HCT116 (cell line): ENCODE data around the gene KIF18A. TPM values are rescaled to one million over a fixed set of nuclear protein-coding genes. Genes with fewer than 3 reads are reported as not detected.

Source experiments
- ATAC-seq: fragments of 200-7000 bp; cut with Tn5 transposase; 2 replicates; pipeline ENCODE4 v1.9.1; 2020; ENCODE audit warnings: mild to moderate bottlenecking, moderate library complexity
- BruUV-seq: library from RNA; stranded (reverse); fragments of 400-500 nt; replicated peaks from 2 replicates; lab custom pipeline; 2021; lab: Mats Ljungman, UMichigan
- CTCF ChIA-PET: fragments of 300-600 bp; sonication (Branson Sonifier 250); formaldehyde crosslinking; loops from one replicate; lab custom pipeline; 2021; ENCODE audit warnings: antibody characterized with exemption; lab: Charles Lee
- POLR2A ChIA-PET: fragments of 300-600, 350-600 bp; sonication (Branson Sonifier 250); formaldehyde crosslinking; loops from one replicate; lab custom pipeline; 2021; ENCODE audit warnings: antibody characterized with exemption; lab: Charles Lee
- RAD21 ChIA-PET, 2 experiments: fragments of 300-600 bp; sonication (Branson Sonifier 250); formaldehyde crosslinking; loops; one replicate each; lab custom pipeline; 2023; ENCODE audit warnings: low total read pairs in 2 of 2; ENCODE audit not compliant: uncharacterized antibody in 2 of 2, unreplicated experiment in 2 of 2, low non-redundant PET in 1 of 2; lab: Charles Lee
- DNase-seq: peaks from one replicate; pipeline ENCODE4 v3.0.0-alpha.2; 2010; ENCODE audit warnings: low read depth, low spot score
- H2AFZ ChIP-seq: fragments of 200-600 bp; shearing (Covaris generic), sonication (generic); 2 replicates; pipeline ENCODE4 v1.6.1; 2017; ENCODE audit warnings: low read depth, mixed run types, mixed read lengths, antibody characterized with exemption, low read length; ENCODE audit not compliant: poor library complexity, severe bottlenecking
- H3K27ac ChIP-seq: 2 replicates; pipeline ENCODE4 v1.5.1; 2012; ENCODE audit warnings: low read depth, low read length
- H3K27me3 ChIP-seq: fragments of 200-600 bp; sonication (generic); 2 replicates; pipeline ENCODE4 v1.6.1; 2016; ENCODE audit warnings: mixed run types, low read length, mixed read lengths; ENCODE audit not compliant: insufficient read depth
- H3K36me3 ChIP-seq, 2 experiments: fragments of 200-500 bp in 1 of 2; fragments of 200-600 bp in 1 of 2; sonication (Bioruptor generic) in 1 of 2; sonication (generic) in 1 of 2; 2 replicates each; pipeline versions ENCODE4 v1.5.1 to v1.6.1; 2014 to 2016; ENCODE audit warnings: low read length in 2 of 2, inconsistent platforms in 1 of 2, mixed read lengths in 1 of 2, mixed run types in 1 of 2; ENCODE audit not compliant: insufficient read depth in 2 of 2, control insufficient read depth in 1 of 2
- H3K4me1 ChIP-seq, 2 experiments: fragments of 200-600 bp in 1 of 2; sonication (generic) in 1 of 2; 2 replicates each; pipeline versions ENCODE4 v1.5.1 to v1.6.1; 2012 to 2017; ENCODE audit warnings: low read length in 2 of 2, inconsistent platforms in 1 of 2, mild to moderate bottlenecking in 1 of 2, mixed read lengths in 1 of 2, mixed run types in 1 of 2, moderate library complexity in 1 of 2; ENCODE audit not compliant: insufficient read depth in 2 of 2, control insufficient read depth in 1 of 2
- H3K4me2 ChIP-seq: fragments of 200-600 bp; sonication (generic); 2 replicates; pipeline ENCODE4 v1.6.1; 2017; ENCODE audit warnings: mixed run types, low read length, mixed read lengths
- H3K4me3 ChIP-seq, 2 experiments: fragments of 200-600 bp in 1 of 2; sonication (generic) in 1 of 2; replicated peaks in 1 of 2; 2 replicates each; pipeline ENCODE4 v1.5.1; 2011 to 2016; ENCODE audit warnings: low read length in 2 of 2, control low read depth in 1 of 2, low read depth in 1 of 2, mild to moderate bottlenecking in 1 of 2, mixed read lengths in 1 of 2, mixed run types in 1 of 2
- H3K79me2 ChIP-seq: fragments of 200-600 bp; sonication (generic); 2 replicates; pipeline ENCODE4 v1.6.1; 2017; ENCODE audit warnings: mild to moderate bottlenecking, mixed run types, low read length, moderate library complexity, mixed read lengths; ENCODE audit not compliant: insufficient read depth
- H3K9ac ChIP-seq: fragments of 200-600 bp; sonication (generic); 2 replicates; pipeline ENCODE4 v1.6.1; 2016; ENCODE audit warnings: low read length, mixed read lengths
- H3K9me2 ChIP-seq: fragments of 200-600 bp; sonication (generic), shearing (Covaris generic); 2 replicates; pipeline ENCODE4 v1.6.1; 2017; ENCODE audit warnings: mixed run types, mild to moderate bottlenecking, moderate library complexity; ENCODE audit not compliant: insufficient read depth
- H3K9me3 ChIP-seq, 2 experiments: fragments of 200-500 bp in 1 of 2; fragments of 200-600 bp in 1 of 2; sonication (Bioruptor generic) in 1 of 2; sonication (generic) in 1 of 2; 2 replicates each; pipeline ENCODE4 v1.6.1; 2014 to 2017; ENCODE audit warnings: low read length in 2 of 2, mixed read lengths in 2 of 2, inconsistent platforms in 1 of 2, low read depth in 1 of 2, mild to moderate bottlenecking in 1 of 2, mixed run types in 1 of 2, moderate library complexity in 1 of 2; ENCODE audit not compliant: control insufficient read depth in 1 of 2, insufficient read depth in 1 of 2
- H4K20me1 ChIP-seq: fragments of 200-600 bp; sonication (generic), shearing (Covaris generic); 2 replicates; pipeline ENCODE4 v1.6.1; 2017; ENCODE audit warnings: mixed run types, mild to moderate bottlenecking, moderate library complexity; ENCODE audit not compliant: insufficient read depth
- EGR1 ChIP-seq: IDR thresholded peaks from 2 replicates; pipeline ENCODE4 v1.6.1; 2012; ENCODE audit warnings: low read depth
- ELF1 ChIP-seq: IDR thresholded peaks from 2 replicates; pipeline ENCODE4 v1.6.1; 2012; ENCODE audit warnings: low read depth, borderline replicate concordance
- EZH2 ChIP-seq: fragments of 200-600 bp; sonication (generic); IDR thresholded peaks from 2 replicates; pipeline ENCODE4 v1.6.1; 2017; ENCODE audit warnings: antibody characterized with exemption, mixed run types
- JUND ChIP-seq: IDR thresholded peaks from 2 replicates; pipeline ENCODE4 v1.6.1; 2012
- POLR2A ChIP-seq: IDR thresholded peaks from 2 replicates; pipeline ENCODE4 v1.7.0; 2011; ENCODE audit warnings: borderline replicate concordance; ENCODE audit not compliant: insufficient read depth, insufficient read length; ENCODE audit errors: extremely low read depth
- POLR2AphosphoS5 ChIP-seq: IDR thresholded peaks from 2 replicates; pipeline ENCODE4 v1.6.1; 2011; ENCODE audit warnings: mild to moderate bottlenecking, low read depth, low read length, moderate library complexity
- REST ChIP-seq: IDR thresholded peaks from 2 replicates; pipeline ENCODE4 v1.6.1; 2012; ENCODE audit warnings: low read depth
- SIN3A ChIP-seq: IDR thresholded peaks from 2 replicates; pipeline ENCODE4 v1.6.1; 2012; ENCODE audit warnings: low read depth
- SP1 ChIP-seq: IDR thresholded peaks from 2 replicates; pipeline ENCODE4 v1.6.1; 2012; ENCODE audit warnings: low read depth
- SRF ChIP-seq: IDR thresholded peaks from 2 replicates; pipeline ENCODE4 v1.6.1; 2012; ENCODE audit warnings: low read depth
- TCF7L2 ChIP-seq: IDR thresholded peaks from 2 replicates; pipeline ENCODE4 v1.7.0; 2011; ENCODE audit warnings: borderline replicate concordance, inconsistent platforms; ENCODE audit not compliant: insufficient read depth, insufficient read length; ENCODE audit errors: extremely low read depth
- ZFX ChIP-seq: fragments of 450-650 bp; IDR thresholded peaks from 2 replicates; pipeline ENCODE4 v1.6.1; 2017
- ZNF274 ChIP-seq: fragments of 200-500 bp; sonication (Bioruptor generic); IDR thresholded peaks from 2 replicates; pipeline ENCODE4 v1.6.1; 2014; ENCODE audit warnings: mild to moderate bottlenecking, low read depth, low read length, inconsistent platforms
- intact Hi-C: fragments of 100-400 bp; cut with micrococcal nuclease; formaldehyde crosslinking; loops from 2 replicates; pipeline ENCODE4 v1.10.0; 2022
- total RNA-seq: library from RNA; stranded (reverse); gene quantifications from one replicate; pipeline ENCODE4 v1.2.1, GENCODE V29; 2021; ENCODE audit not compliant: unreplicated experiment
- TF ChIP-seq, protein P1 (sequence below): IDR thresholded peaks from 2 replicates; pipeline ENCODE4 v1.6.1; 2012

KIF18A gene
- total RNA-seq, 1 experiment from 2014 or later: 50.7 TPM

DNA sequence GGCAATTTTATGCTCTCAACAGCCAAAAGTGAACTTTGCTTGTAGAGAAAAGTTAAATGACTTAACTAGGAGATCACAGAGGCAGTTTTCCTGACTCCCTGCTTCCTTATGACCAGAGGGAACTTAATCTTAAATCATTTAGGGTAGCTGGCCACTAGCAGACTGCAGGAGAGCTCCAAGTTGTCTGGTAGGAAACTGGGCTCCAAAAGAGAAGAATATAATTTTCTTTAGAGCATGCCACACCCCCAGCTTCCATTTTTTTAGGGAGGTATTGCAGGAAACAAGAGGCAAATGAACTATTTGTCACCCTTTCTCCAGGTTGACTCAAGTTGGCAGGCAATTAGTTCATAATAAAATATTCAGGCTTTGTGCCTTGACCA is 2.9 kb upstream of the KIF18A start:
- no TSS peak for BruUV-seq
- ATAC-seq: no peak

More for the DNA sequence above, 2.9 kb upstream of the KIF18A start:
- ChIA-PET POLR2A (no interaction called here), CTCF (no interaction called here), RAD21 (no interaction called here)
- no peaks in the 10 kb centered on the region for H3K9me2 ChIP-seq
- intact Hi-C loops: loop anchor here (10.0 kb wide), 1 partner anchor 414 kb away; no protein-coding TSS in a partner anchor
- no peaks in the 10 kb centered on the region for H3K27me3 ChIP-seq
- H4K20me1 ChIP-seq: no peaks in the 10 kb centered on the region
- no peak for DNase-seq
- TF ChIP-seq ZNF274: no peak
- TF ChIP-seq JUND: no peak
- TF ChIP-seq EZH2: no peak
- TF ChIP-seq POLR2AphosphoS5: no peak
- no peak for TF ChIP-seq ELF1
- TF ChIP-seq, protein P1, sequence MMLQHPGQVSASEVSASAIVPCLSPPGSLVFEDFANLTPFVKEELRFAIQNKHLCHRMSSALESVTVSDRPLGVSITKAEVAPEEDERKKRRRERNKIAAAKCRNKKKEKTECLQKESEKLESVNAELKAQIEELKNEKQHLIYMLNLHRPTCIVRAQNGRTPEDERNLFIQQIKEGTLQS: no peak
- no peak for TF ChIP-seq REST
- TF ChIP-seq SP1: no peak
- TF ChIP-seq SRF: no peak
- no peak for TF ChIP-seq ZFX
- TF ChIP-seq TCF7L2: no peak
- no peak for TF ChIP-seq EGR1
- TF ChIP-seq POLR2A: no peak
- no peak for TF ChIP-seq SIN3A
- peak overlapping the region; percentile 78 to 82 for H3K4me3 ChIP-seq
- peaks cover 91% of the 10 kb centered on the region for H3K79me2 ChIP-seq
- H3K36me3 ChIP-seq: peaks cover 5 to 7% of the 10 kb centered on the region in 2 experiments; a peak in 2 of 4 replicates
- no peak overlapping the region for H2AFZ ChIP-seq
- peak overlapping the region; percentile 84 for H3K4me2 ChIP-seq
- peak overlapping the region; percentile 64 for H3K27ac ChIP-seq
- H3K9ac ChIP-seq: peak overlapping the region; percentile 84
- H3K9me3 ChIP-seq: no peaks in the 10 kb centered on the region
- H3K4me1 ChIP-seq: peaks cover 20 to 27% of the 10 kb centered on the region in 2 experiments; a peak in 3 of 4 replicates
